CD14-positive monocyte (primary cell): ENCODE measurements around the gene UPP1. TPM values are rescaled to one million over a fixed set of nuclear protein-coding genes. Genes with fewer than 3 reads are reported as not detected.
A peak's percentile ranks its signal among the peaks of the same experiment; 100 is the strongest.

Experiments used
- DNase-seq, 3 donors: peaks; one replicate each; pipeline ENCODE4 v3.0.0-alpha.2; 2011 to 2022
- H2AFZ ChIP-seq: 2 replicates; pipeline ENCODE4 v1.6.0; 2012; ENCODE audit warnings: mild to moderate bottlenecking, low read depth, low read length, inconsistent platforms; ENCODE audit not compliant: insufficient read depth, poor library complexity, severe bottlenecking
- H3K27ac ChIP-seq, 2 donors: 1 replicate in 1 of 2; 2 replicates in 1 of 2; pipeline ENCODE4 v1.5.1; 2012 to 2013; ENCODE audit warnings: low read length in 2 of 2, control low read depth in 1 of 2, inconsistent platforms in 1 of 2, low read depth in 1 of 2, mild to moderate bottlenecking in 1 of 2
- H3K27me3 ChIP-seq, 2 donors: one replicate each; pipeline versions ENCODE4 v1.6.0 to v1.6.1; 2011 to 2013; ENCODE audit warnings: low read length in 2 of 2; ENCODE audit not compliant: control insufficient read depth in 2 of 2, insufficient read depth in 2 of 2
- H3K36me3 ChIP-seq, 2 donors: replicated peaks in 1 of 2; 1 replicate in 1 of 2; 2 replicates in 1 of 2; pipeline versions ENCODE4 v1.5.1 to v1.6.1; 2012 to 2013; ENCODE audit warnings: low read length in 2 of 2, control low read depth in 1 of 2, inconsistent platforms in 1 of 2, mild to moderate bottlenecking in 1 of 2; ENCODE audit not compliant: insufficient read depth in 2 of 2, control insufficient read depth in 1 of 2
- H3K4me1 ChIP-seq, 2 donors: 1 replicate in 1 of 2; 2 replicates in 1 of 2; pipeline versions ENCODE4 v1.5.1 to v1.6.1; 2012 to 2013; ENCODE audit warnings: low read length in 2 of 2, control low read depth in 1 of 2, inconsistent platforms in 1 of 2, mild to moderate bottlenecking in 1 of 2, moderate library complexity in 1 of 2; ENCODE audit not compliant: insufficient read depth in 2 of 2, control insufficient read depth in 1 of 2
- H3K4me2 ChIP-seq: replicated peaks from 2 replicates; pipeline ENCODE3; 2012; ENCODE audit warnings: low read length, moderate library complexity, mild to moderate bottlenecking; ENCODE audit not compliant: poor library complexity, severe bottlenecking; ENCODE audit errors: extremely low read depth
- H3K4me3 ChIP-seq, 3 experiments: fragments of 200-600 bp in 1 of 3; sonication (generic) in 1 of 3; replicated peaks in 1 of 3; 1 replicate in 2 of 3; 2 replicates in 1 of 3; pipeline ENCODE4 v1.5.1; 2011 to 2013; ENCODE audit warnings: low read length in 3 of 3, mild to moderate bottlenecking in 3 of 3, control low read depth in 2 of 3, low read depth in 2 of 3, inconsistent platforms in 1 of 3, moderate library complexity in 1 of 3
- H3K79me2 ChIP-seq: 2 replicates; pipeline ENCODE4 v1.6.0; 2012; ENCODE audit warnings: mild to moderate bottlenecking, control low read depth, inconsistent platforms, low read length, moderate library complexity; ENCODE audit not compliant: insufficient read depth
- H3K9ac ChIP-seq: 2 replicates; pipeline ENCODE4 v1.6.0; 2017; ENCODE audit warnings: low read length, mild to moderate bottlenecking; ENCODE audit not compliant: insufficient read depth, poor library complexity, severe bottlenecking
- H3K9me3 ChIP-seq, 2 donors: replicated peaks in 1 of 2; 1 replicate in 1 of 2; 2 replicates in 1 of 2; pipeline versions ENCODE4 v1.5.1 to v1.6.1; 2012 to 2013; ENCODE audit warnings: low read length in 2 of 2, control low read depth in 1 of 2; ENCODE audit not compliant: control insufficient read depth in 1 of 2, insufficient read depth in 1 of 2
- H4K20me1 ChIP-seq: 2 replicates; pipeline ENCODE4 v1.6.0; 2012; ENCODE audit warnings: mild to moderate bottlenecking, low read length, control low read depth, moderate library complexity; ENCODE audit not compliant: insufficient read depth
- H3K27ac Mint-ChIP-seq, 7 donors: one replicate each; pipeline ENCODE4 v1.8.0; 2020; ENCODE audit warnings: mild to moderate bottlenecking in 7 of 7, mixed read lengths in 7 of 7, moderate library complexity in 6 of 7, inconsistent platforms in 2 of 7
- H3K27me3 Mint-ChIP-seq, 3 donors: one replicate each; pipeline ENCODE4 v1.8.0; 2021 to 2022; ENCODE audit warnings: low read depth in 3 of 3, mild to moderate bottlenecking in 3 of 3, mixed read lengths in 3 of 3, moderate library complexity in 3 of 3, inconsistent platforms in 1 of 3
- H3K36me3 Mint-ChIP-seq, 2 donors: one replicate each; pipeline ENCODE4 v1.8.0; 2020; ENCODE audit warnings: mixed read lengths in 2 of 2, inconsistent platforms in 1 of 2, mild to moderate bottlenecking in 1 of 2
- H3K4me1 Mint-ChIP-seq: one replicate; pipeline ENCODE4 v1.8.0; 2020; ENCODE audit warnings: mild to moderate bottlenecking, mixed read lengths
- H3K4me3 Mint-ChIP-seq, 2 donors: one replicate each; pipeline ENCODE4 v1.8.0; 2020; ENCODE audit warnings: mild to moderate bottlenecking in 2 of 2, mixed read lengths in 2 of 2, moderate library complexity in 1 of 2
- H3K9me3 Mint-ChIP-seq, 7 donors: one replicate each; pipeline ENCODE4 v1.8.0; 2020 to 2022; ENCODE audit warnings: mixed read lengths in 7 of 7, mild to moderate bottlenecking in 6 of 7, moderate library complexity in 6 of 7, inconsistent platforms in 2 of 7
- CTCF ChIP-seq: fragments of 200-600 bp; IDR thresholded peaks from one replicate; pipeline ENCODE4 v1.8.0; 2022; ENCODE audit warnings: antibody characterized with exemption, mild to moderate bottlenecking
- WGBS: methylation state at CpG from one replicate; pipeline ENCODE4 v1.1.5; 2013; ENCODE audit warnings: missing lambda C conversion rate; ENCODE audit not compliant: insufficient coverage; 5-methylcytosine and 5-hydroxymethylcytosine counted together
- intact Hi-C, 2 donors: fragments of 100-400 bp; cut with micrococcal nuclease; formaldehyde crosslinking; loops; one replicate each; pipeline versions ENCODE4 v1.15.0 to v1.15.1; 2023
- polyA plus RNA-seq, 3 donors: library from polyadenylated mRNA; depleted of rRNA in 1 of 3; unstranded in 2 of 3; stranded (reverse) in 1 of 3; fragments of 300-500 nt in 2 of 3; fragments of >200 nt in 1 of 3; fragmentation: Illumina TruSeq in 2 of 3; gene quantifications; 1 replicate in 2 of 3; 2 replicates in 1 of 3; pipeline ENCODE4 v1.2.3, GENCODE V29; 2012 to 2021

UPP1 gene
- polyA plus RNA-seq, 3 donors = 109 to 212 (median 129) TPM

- peaks cover 0 to 1% (median 0%) of the 10 kb centered on the region in 7 donors for H3K9me3 Mint-ChIP-seq
- no peak overlapping the region for H3K4me3 Mint-ChIP-seq
- Histone ChIP-seq H3K79me2 (no peaks in the 10 kb centered on the region), H3K4me1 (no peaks in the 10 kb centered on the region), H3K36me3 (no peaks in the 10 kb centered on the region), H3K27ac (no peak overlapping the region), H4K20me1 (no peaks in the 10 kb centered on the region), H3K9ac (no peak overlapping the region), H3K4me3 (no peak overlapping the region), H3K27me3 (no peaks in the 10 kb centered on the region), H2AFZ (no peak overlapping the region), H3K9me3 (no peaks in the 10 kb centered on the region), H3K4me2 (no peak overlapping the region)
- WGBS = 100% methylated on average over 1 of the region's 2 CpGs
- DNase-seq = no peak
- no peaks in the 10 kb centered on the region for H3K4me1 Mint-ChIP-seq
- TF ChIP-seq CTCF = no peak
- H3K36me3 Mint-ChIP-seq = no peaks in the 10 kb centered on the region
- H3K27ac Mint-ChIP-seq = no peak overlapping the region
- peaks cover 0 to 4% (median 1%) of the 10 kb centered on the region in 3 donors for H3K27me3 Mint-ChIP-seq
- intact Hi-C loops = no loop called here
These were observed 59.2 kb downstream of the UPP1 start for GRCh38 chr7:48148311-48148710.

DNA sequence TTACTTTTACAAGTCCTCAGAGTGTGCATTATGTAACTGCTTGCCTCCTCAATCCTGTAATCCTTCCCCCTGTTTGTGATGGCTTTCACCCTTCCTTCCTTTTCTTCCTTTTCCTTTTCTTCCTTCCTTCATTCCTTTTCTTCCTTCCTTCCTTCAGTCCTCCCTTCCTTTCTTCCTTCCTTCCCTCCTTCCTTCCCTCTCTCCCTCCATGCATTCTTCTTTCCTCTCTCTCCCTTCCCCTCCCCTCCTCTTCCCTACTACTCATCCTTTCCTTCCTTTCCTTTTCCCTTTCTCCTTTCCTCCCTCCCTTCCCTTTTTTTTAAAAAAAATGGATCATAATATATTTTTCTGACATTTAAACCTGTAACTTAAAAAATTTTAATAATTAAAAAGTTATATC, 60.0 kb downstream of the UPP1 start:
- H4K20me1 ChIP-seq = no peaks in the 10 kb centered on the region
- no peak for TF ChIP-seq CTCF
- Mint-ChIP-seq H3K27ac (peak overlapping the region in 1 of 7 donors; percentile 65), H3K4me3 (peak overlapping the region in 1 of 2 donors; percentile 26), H3K36me3 (no peaks in the 10 kb centered on the region), H3K4me1 (no peaks in the 10 kb centered on the region), H3K9me3 (peaks cover 0 to 1% (median 0%) of the 10 kb centered on the region in 7 donors), H3K27me3 (peaks cover 0 to 4% (median 1%) of the 10 kb centered on the region in 3 donors)
- no peaks in the 10 kb centered on the region for H3K9me3 ChIP-seq
- no peaks in the 10 kb centered on the region for H3K36me3 ChIP-seq
- intact Hi-C loops = no loop called here
- H3K9ac ChIP-seq = no peak overlapping the region
- H3K27me3 ChIP-seq = no peaks in the 10 kb centered on the region
- H3K27ac ChIP-seq = no peak overlapping the region
- no peaks in the 10 kb centered on the region for H3K4me1 ChIP-seq
- H3K79me2 ChIP-seq = no peaks in the 10 kb centered on the region
- no peak for DNase-seq
- H3K4me3 ChIP-seq = no peak overlapping the region
- no peak overlapping the region for H3K4me2 ChIP-seq
- H2AFZ ChIP-seq = no peak overlapping the region
